Measurements from ENCODE around the gene COA8. TPM values are rescaled to one million over a fixed set of nuclear protein-coding genes. Genes with fewer than 3 reads are reported as not detected.
"Not testable (repeated sequence)": the region's sequence is repeated elsewhere in the genome, so short reads cannot be mapped to it uniquely, and the experiment has no call there.

Gene COA8
- total and polyA plus RNA-seq, 2 of the 13 experiments (the other 11 are each of a cell fraction or from before 2014, with no cell fraction given): 10.9 to 25.1 TPM

DNA sequence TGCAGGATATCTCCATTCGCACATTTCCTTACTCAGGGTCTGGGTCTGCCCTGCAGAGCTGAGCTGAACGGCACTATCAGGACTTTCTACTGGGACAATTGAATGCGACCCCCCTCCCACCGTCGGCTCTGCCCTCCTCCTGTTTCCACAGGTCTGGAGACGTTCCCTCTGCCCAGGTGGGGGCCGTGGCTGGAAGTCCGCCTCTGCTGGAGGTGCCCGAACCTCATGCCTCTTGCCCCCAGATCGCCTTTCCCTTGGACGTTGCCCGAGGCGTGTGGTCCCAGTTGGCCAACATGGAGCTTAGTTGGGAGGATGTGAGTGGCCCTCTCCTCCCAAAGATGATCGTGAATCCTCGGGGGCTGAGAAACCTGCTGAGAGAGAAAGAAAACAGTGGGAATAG, 45.1 kb downstream of the COA8 start:
- intact Hi-C loops (cut with micrococcal nuclease; ENCODE audit: unreplicated experiment): no loop called here
- H3K27ac ChIP-seq (ENCODE audit: extremely low read length, insufficient read depth, low read length): no peak overlapping the region
- no peaks in the 10 kb centered on the region for H3K36me3 ChIP-seq (replicated peaks in 1 of 2; ENCODE audit: control insufficient read depth in 1 of 2, insufficient read depth in 2 of 2, low read length in 2 of 2)
- ATAC-seq (peak; percentile 41), DNase-seq (ENCODE audit: low spot score) (no peak), FAIRE-seq (no peak)
- peaks cover 11% of the 10 kb centered on the region for H3K9me3 ChIP-seq (ENCODE audit: low read length)
- H3K4me1 ChIP-seq (ENCODE audit: insufficient read depth, low read length): peaks cover 18% of the 10 kb centered on the region
- 29% methylated on average over 15 of the region's 15 CpGs for WGBS (ENCODE audit: low lambda C conversion rate)
- no peak for TF ChIP-seq MTF1 (CRISPR knock-in tag; IDR thresholded peaks at IDR 0.05)
- no peak for TF ChIP-seq SRSF9 (IDR thresholded peaks at IDR 0.05; ENCODE audit: borderline replicate concordance, insufficient read depth, low read depth, low read length, poor library complexity, severe bottlenecking)
- no peak for TF ChIP-seq DNMT3B (CRISPR knock-in tag; conservative IDR thresholded peaks at IDR 0.05)
- no peak for TF ChIP-seq ZNF547 (CRISPR knock-in tag; IDR thresholded peaks at IDR 0.05)
- TF ChIP-seq ZNF20 (CRISPR knock-in tag; IDR thresholded peaks at IDR 0.05): no peak
- no peak for TF ChIP-seq TP53 (CRISPR knock-in tag; conservative IDR thresholded peaks at IDR 0.05)
- TF ChIP-seq ZNF460 (CRISPR knock-in tag; IDR thresholded peaks at IDR 0.05; ENCODE audit: borderline replicate concordance): no peak
- TF ChIP-seq ZNF75D (CRISPR knock-in tag; IDR thresholded peaks at IDR 0.05; ENCODE audit: borderline replicate concordance): no peak
- no peak for TF ChIP-seq PHF8 (CRISPR knock-in tag; IDR thresholded peaks at IDR 0.05)
- TF ChIP-seq, protein P1, sequence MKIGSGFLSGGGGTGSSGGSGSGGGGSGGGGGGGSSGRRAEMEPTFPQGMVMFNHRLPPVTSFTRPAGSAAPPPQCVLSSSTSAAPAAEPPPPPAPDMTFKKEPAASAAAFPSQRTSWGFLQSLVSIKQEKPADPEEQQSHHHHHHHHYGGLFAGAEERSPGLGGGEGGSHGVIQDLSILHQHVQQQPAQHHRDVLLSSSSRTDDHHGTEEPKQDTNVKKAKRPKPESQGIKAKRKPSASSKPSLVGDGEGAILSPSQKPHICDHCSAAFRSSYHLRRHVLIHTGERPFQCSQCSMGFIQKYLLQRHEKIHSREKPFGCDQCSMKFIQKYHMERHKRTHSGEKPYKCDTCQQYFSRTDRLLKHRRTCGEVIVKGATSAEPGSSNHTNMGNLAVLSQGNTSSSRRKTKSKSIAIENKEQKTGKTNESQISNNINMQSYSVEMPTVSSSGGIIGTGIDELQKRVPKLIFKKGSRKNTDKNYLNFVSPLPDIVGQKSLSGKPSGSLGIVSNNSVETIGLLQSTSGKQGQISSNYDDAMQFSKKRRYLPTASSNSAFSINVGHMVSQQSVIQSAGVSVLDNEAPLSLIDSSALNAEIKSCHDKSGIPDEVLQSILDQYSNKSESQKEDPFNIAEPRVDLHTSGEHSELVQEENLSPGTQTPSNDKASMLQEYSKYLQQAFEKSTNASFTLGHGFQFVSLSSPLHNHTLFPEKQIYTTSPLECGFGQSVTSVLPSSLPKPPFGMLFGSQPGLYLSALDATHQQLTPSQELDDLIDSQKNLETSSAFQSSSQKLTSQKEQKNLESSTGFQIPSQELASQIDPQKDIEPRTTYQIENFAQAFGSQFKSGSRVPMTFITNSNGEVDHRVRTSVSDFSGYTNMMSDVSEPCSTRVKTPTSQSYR (CRISPR knock-in tag; IDR thresholded peaks at IDR 0.05; ENCODE audit: borderline replicate concordance): no peak
- TF ChIP-seq ARHGAP35 (CRISPR knock-in tag; IDR thresholded peaks at IDR 0.05; ENCODE audit: borderline replicate concordance): no peak
- no peak for TF ChIP-seq ATF7-NPFF (CRISPR knock-in tag; IDR thresholded peaks at IDR 0.05; ENCODE audit: low read depth)
- TF ChIP-seq TBP (CRISPR knock-in tag; IDR thresholded peaks at IDR 0.05): no peak
- TF ChIP-seq, protein P2, sequence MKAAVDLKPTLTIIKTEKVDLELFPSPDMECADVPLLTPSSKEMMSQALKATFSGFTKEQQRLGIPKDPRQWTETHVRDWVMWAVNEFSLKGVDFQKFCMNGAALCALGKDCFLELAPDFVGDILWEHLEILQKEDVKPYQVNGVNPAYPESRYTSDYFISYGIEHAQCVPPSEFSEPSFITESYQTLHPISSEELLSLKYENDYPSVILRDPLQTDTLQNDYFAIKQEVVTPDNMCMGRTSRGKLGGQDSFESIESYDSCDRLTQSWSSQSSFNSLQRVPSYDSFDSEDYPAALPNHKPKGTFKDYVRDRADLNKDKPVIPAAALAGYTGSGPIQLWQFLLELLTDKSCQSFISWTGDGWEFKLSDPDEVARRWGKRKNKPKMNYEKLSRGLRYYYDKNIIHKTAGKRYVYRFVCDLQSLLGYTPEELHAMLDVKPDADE (CRISPR knock-in tag; IDR thresholded peaks at IDR 0.05): no peak
- no peak for TF ChIP-seq REXO4 (CRISPR knock-in tag; IDR thresholded peaks at IDR 0.05; ENCODE audit: borderline replicate concordance)
- TF ChIP-seq KDM6A (CRISPR knock-in tag; IDR thresholded peaks at IDR 0.05; ENCODE audit: low read depth): no peak
- TF ChIP-seq ZNF839 (CRISPR knock-in tag; IDR thresholded peaks at IDR 0.05; ENCODE audit: borderline replicate concordance): no peak
- peaks cover 6 to 20% of the 10 kb centered on the region in 2 experiments for H3K27me3 ChIP-seq (ENCODE audit: control insufficient read depth in 1 of 2, insufficient read depth in 2 of 2, low read length in 2 of 2)
- H4K20me1 ChIP-seq (ENCODE audit: insufficient read depth, low read length): no peaks in the 10 kb centered on the region
- H3K4me3 ChIP-seq (replicated peaks in 1 of 3; ENCODE audit: insufficient read depth in 1 of 3, low read depth in 2 of 3, low read length in 3 of 3): peak overlapping the region in 1 of 3 experiments; percentile 39; a peak in 1 of 6 replicates
- POLR2A ChIA-PET: interaction anchor here (0.7 kb wide), 1 partner anchor 866 kb away, joined by 3 read pairs; no protein-coding TSS in a partner anchor
- no peak overlapping the region for H2AFZ ChIP-seq (ENCODE audit: low read length)
- peak overlapping the region; percentile 66 for H3K4me2 ChIP-seq (ENCODE audit: low read depth, low read length)
- H3K9ac ChIP-seq (ENCODE audit: insufficient read depth, low read depth, low read length): no peak overlapping the region
- CTCF ChIA-PET (ENCODE audit: low intra/inter-chr PET ratio, low total read pairs): no interaction called here
- in situ Hi-C loops (cut with HindIII; ENCODE audit: extremely low pct_ligation_motif_present, low pct_unique_long_range_greater_than_20kb): no loop called here
- H3K79me2 ChIP-seq (ENCODE audit: insufficient read depth, low read length): no peaks in the 10 kb centered on the region
- no TSS peak for BruUV-seq (replicated peaks)

DNA sequence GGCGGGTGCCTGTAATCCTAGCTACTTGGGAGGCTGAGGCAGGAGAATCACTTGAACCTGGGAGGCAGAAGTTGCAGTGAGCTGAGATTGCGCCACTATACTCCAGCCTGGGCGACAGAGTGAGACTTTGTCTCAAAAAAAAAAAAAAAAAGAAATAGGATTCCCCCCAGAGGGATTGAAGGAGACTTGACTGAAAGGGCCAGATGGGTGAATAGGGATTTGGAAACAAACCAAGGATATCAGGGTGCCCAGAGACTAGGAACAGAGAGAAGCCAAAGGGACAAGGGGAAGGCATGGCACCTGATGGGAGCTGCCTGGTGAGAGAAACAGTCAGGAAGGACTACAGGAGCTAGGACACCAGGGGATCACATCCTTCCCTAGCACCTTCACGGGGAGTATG, 46.3 kb downstream of the COA8 start:
- Histone ChIP-seq H3K9me3 (ENCODE audit: low read length) (peaks cover 11% of the 10 kb centered on the region), H3K4me1 (ENCODE audit: insufficient read depth, low read length) (peaks cover 18% of the 10 kb centered on the region), H3K27me3 (ENCODE audit: control insufficient read depth in 1 of 2, insufficient read depth in 2 of 2, low read length in 2 of 2) (peaks cover 6 to 20% of the 10 kb centered on the region in 2 experiments)
- H3K79me2 ChIP-seq (ENCODE audit: insufficient read depth, low read length); ATAC-seq; intact Hi-C loops (cut with micrococcal nuclease; ENCODE audit: unreplicated experiment); H3K27ac ChIP-seq (ENCODE audit: extremely low read length, insufficient read depth, low read length); BruUV-seq (replicated peaks); H3K9ac ChIP-seq (ENCODE audit: insufficient read depth, low read depth, low read length); H3K4me2 ChIP-seq (ENCODE audit: low read depth, low read length); H4K20me1 ChIP-seq (ENCODE audit: insufficient read depth, low read length); DNase-seq (ENCODE audit: low spot score); in situ Hi-C loops (cut with HindIII; ENCODE audit: extremely low pct_ligation_motif_present, low pct_unique_long_range_greater_than_20kb); H3K4me3 ChIP-seq (replicated peaks in 1 of 3; ENCODE audit: insufficient read depth in 1 of 3, low read depth in 2 of 3, low read length in 3 of 3); CTCF ChIA-PET (ENCODE audit: low intra/inter-chr PET ratio, low total read pairs); POLR2A ChIA-PET; H2AFZ ChIP-seq (ENCODE audit: low read length); H3K36me3 ChIP-seq (replicated peaks in 1 of 2; ENCODE audit: control insufficient read depth in 1 of 2, insufficient read depth in 2 of 2, low read length in 2 of 2): not testable (repeated sequence)
- 25% methylated on average over 4 of the region's 4 CpGs for WGBS (ENCODE audit: low lambda C conversion rate)
- peak; percentile 32 for FAIRE-seq

Measured in HepG2 (cell line).